Colonic mucosa (tissue), 4 donors: Measurements from ENCODE around the gene TCF7L2. TPM values are rescaled to one million over a fixed set of nuclear protein-coding genes. Genes with fewer than 3 reads are reported as not detected.

ENCODE experiments used
- DNase-seq: peaks from one replicate; pipeline ENCODE4 v3.0.0-alpha.2; 2020
- H3K27ac ChIP-seq: fragments of 200-600 bp; one replicate; pipeline ENCODE4 v1.8.0; 2021
- H3K27me3 ChIP-seq: fragments of 200-600 bp; one replicate; pipeline ENCODE4 v1.8.0; 2021
- H3K36me3 ChIP-seq: fragments of 200-600 bp; one replicate; pipeline ENCODE4 v1.8.0; 2021
- H3K4me1 ChIP-seq: fragments of 200-600 bp; one replicate; pipeline ENCODE4 v1.8.0; 2021; ENCODE audit warnings: mild to moderate bottlenecking
- H3K4me3 ChIP-seq: fragments of 200-600 bp; one replicate; pipeline ENCODE4 v1.8.0; 2021
- H3K9ac ChIP-seq, 2 donors: one replicate each; pipeline ENCODE4 v1.7.0; 2013; ENCODE audit warnings: control low read depth in 2 of 2, low read depth in 2 of 2, low read length in 2 of 2
- H3K9me3 ChIP-seq: fragments of 200-600 bp; one replicate; pipeline ENCODE4 v1.8.0; 2021
- CTCF ChIP-seq: fragments of 200-600 bp; IDR thresholded peaks from one replicate; pipeline ENCODE4 v1.8.0; 2022; ENCODE audit warnings: antibody characterized with exemption, mild to moderate bottlenecking
- intact Hi-C: fragments of 100-400 bp; cut with DNase I; formaldehyde crosslinking; loops from one replicate; pipeline ENCODE4 v1.14.1; 2022
- total RNA-seq, 2 donors: library from RNA; stranded (reverse); fragmentation: NEBNext Ultra II Directional in 1 of 2; extraction: Animal tissue kit (Norgen Biotek cat#: 25700) in 1 of 2; gene quantifications; one replicate each; pipeline ENCODE4 v1.2.1, GENCODE V29; 2021
- donor health status: healthy.
- donor health status: DM: no; HTN: no; CAD: no.
- donor health status: DM: no; HTN: no; CAD: no.

Gene TCF7L2
- total RNA-seq, 2 donors from 2014 or later: 65.1 to 98.9 TPM

GRCh38 chr10:113096128-113096996 is 146.3 kb downstream of the TCF7L2 start:
- Histone ChIP-seq H3K9ac (no peak overlapping the region), H3K27ac (peak overlapping the region; percentile 25), H3K4me3 (no peak overlapping the region), H3K36me3 (no peaks in the 10 kb centered on the region), H3K4me1 (peaks cover 13% of the 10 kb centered on the region), H3K27me3 (no peaks in the 10 kb centered on the region), H3K9me3 (no peaks in the 10 kb centered on the region)
- intact Hi-C loops: loop anchor here (10.0 kb wide), 1 partner anchor 142 kb away; the partner anchor contains the start of gene TCF7L2
- TF ChIP-seq CTCF: no peak
- DNase-seq: no peak

- no peaks in the 10 kb centered on the region for H3K9me3 ChIP-seq
- no peak overlapping the region for H3K9ac ChIP-seq
- no peak for TF ChIP-seq CTCF
- DNase-seq: no peak
- H3K4me3 ChIP-seq: no peak overlapping the region
- H3K27ac ChIP-seq: peak overlapping the region; percentile 25
- intact Hi-C loops: loop anchor here (10.0 kb wide), 1 partner anchor 142 kb away; the partner anchor contains the start of gene TCF7L2
- H3K36me3 ChIP-seq: no peaks in the 10 kb centered on the region
- no peaks in the 10 kb centered on the region for H3K27me3 ChIP-seq
- H3K4me1 ChIP-seq: peaks cover 13% of the 10 kb centered on the region
These were observed 147.0 kb downstream of the TCF7L2 start for GRCh38 chr10:113097036-113097435.

DNA sequence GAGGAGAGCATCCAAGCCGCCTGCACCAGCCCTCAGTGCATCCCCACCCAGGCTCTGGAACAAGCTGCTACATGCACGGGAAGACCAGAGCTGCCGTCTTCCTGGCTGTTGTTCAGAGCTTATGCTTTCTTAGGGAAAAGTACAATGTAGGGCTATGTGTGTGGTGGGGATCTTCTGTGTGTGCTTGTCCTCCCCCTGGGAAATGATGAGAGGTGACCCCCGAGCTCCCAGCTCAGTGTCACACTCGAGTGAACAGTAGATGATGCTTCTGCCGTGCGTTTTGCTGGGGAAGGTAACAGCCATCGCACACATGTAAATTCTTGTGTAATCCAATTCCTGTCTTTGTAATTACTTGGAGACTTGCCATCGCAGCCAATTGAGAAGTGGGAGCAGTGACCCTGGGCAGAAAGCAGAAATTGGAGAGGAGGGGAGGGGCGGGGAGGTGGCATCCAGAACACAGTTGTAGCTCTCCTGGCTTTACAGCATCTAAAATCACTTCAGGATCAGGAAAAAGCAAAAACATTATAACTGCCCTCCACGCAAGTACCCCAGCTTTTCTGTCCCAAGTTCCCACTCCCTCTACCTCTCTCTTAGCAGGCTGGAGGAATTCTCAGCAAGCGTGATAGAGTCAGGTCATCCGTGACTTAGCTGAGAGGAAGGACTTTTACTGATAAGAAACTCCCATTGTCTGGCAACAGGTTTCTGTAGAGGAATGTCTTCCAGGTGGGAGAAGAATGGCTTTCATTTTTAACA is 149.6 kb downstream of the TCF7L2 start:
- no peak overlapping the region for H3K9ac ChIP-seq
- H3K4me1 ChIP-seq: peaks cover 1% of the 10 kb centered on the region

GRCh38 chr10:113100281-113100680 is 150.2 kb downstream of the TCF7L2 start:
- no peaks in the 10 kb centered on the region for H3K4me1 ChIP-seq

More for the DNA sequence above, 149.6 kb downstream of the TCF7L2 start:
- no peak overlapping the region for H3K4me3 ChIP-seq
- no peaks in the 10 kb centered on the region for H3K27me3 ChIP-seq
- intact Hi-C loops: loop anchor here (10.0 kb wide), 1 partner anchor 145 kb away; the partner anchor contains the start of gene TCF7L2
- no peak for TF ChIP-seq CTCF
- no peak for DNase-seq
- H3K27ac ChIP-seq: no peak overlapping the region
- no peaks in the 10 kb centered on the region for H3K9me3 ChIP-seq
- no peaks in the 10 kb centered on the region for H3K36me3 ChIP-seq

More at GRCh38 chr10:113100281-113100680, 150.2 kb downstream of the TCF7L2 start:
- no peak for DNase-seq
- no peaks in the 10 kb centered on the region for H3K36me3 ChIP-seq
- no peak for TF ChIP-seq CTCF
- no peaks in the 10 kb centered on the region for H3K27me3 ChIP-seq
- no peak overlapping the region for H3K27ac ChIP-seq
- no peaks in the 10 kb centered on the region for H3K9me3 ChIP-seq
- no peak overlapping the region for H3K4me3 ChIP-seq
- intact Hi-C loops: no loop called here
- no peak overlapping the region for H3K9ac ChIP-seq
